ENCODE results near the gene OLA1.

DNA sequence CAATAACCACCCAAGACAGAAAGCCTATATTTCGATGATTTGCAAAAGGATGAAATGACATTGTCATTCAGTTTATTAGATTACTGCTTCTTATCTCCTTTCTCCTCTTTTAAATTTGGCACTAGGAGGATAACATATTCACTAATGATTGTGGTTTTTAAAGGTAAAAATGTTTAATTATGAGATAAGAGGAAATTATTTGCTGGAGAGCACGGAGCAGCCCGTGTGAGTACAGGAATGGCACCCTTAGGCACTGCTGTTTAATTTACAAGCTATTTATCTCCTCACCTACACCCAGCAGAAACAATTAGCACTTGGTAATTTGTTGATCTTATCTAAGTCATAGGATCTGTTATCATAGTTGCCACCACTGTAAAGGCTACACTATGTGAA lies 195.8 kb downstream of the OLA1 start:
- TF ChIP-seq TAF1 (IDR thresholded peaks at IDR 0.05; ENCODE audit: borderline replicate concordance, low read depth, low read length) (no peak), POLR2A (IDR thresholded peaks at IDR 0.05; ENCODE audit: low read depth, low read length) (no peak)

Data from GM12892 (cell line).